Esophagus (tissue), 2 donors: ENCODE measurements around the gene LNP1. TPM values are rescaled to one million over a fixed set of nuclear protein-coding genes. Genes with fewer than 3 reads are reported as not detected.

Experiments used
- H3K27ac ChIP-seq, 2 donors: one replicate each; pipeline ENCODE4 v1.5.1; 2013; ENCODE audit warnings: low read depth in 2 of 2, mild to moderate bottlenecking in 2 of 2, inconsistent platforms in 1 of 2, low read length in 1 of 2, moderate library complexity in 1 of 2
- H3K27me3 ChIP-seq, 2 donors: one replicate each; pipeline ENCODE4 v1.6.1; 2013; ENCODE audit warnings: low read length in 2 of 2, control low read depth in 1 of 2, mild to moderate bottlenecking in 1 of 2; ENCODE audit not compliant: insufficient read depth in 2 of 2, control insufficient read depth in 1 of 2
- H3K36me3 ChIP-seq, 2 donors: one replicate each; pipeline ENCODE4 v1.6.1; 2013; ENCODE audit warnings: low read length in 1 of 2; ENCODE audit not compliant: control insufficient read depth in 2 of 2, insufficient read depth in 2 of 2
- H3K4me1 ChIP-seq, 2 donors: one replicate each; pipeline ENCODE4 v1.6.1; 2013; ENCODE audit warnings: low read length in 1 of 2; ENCODE audit not compliant: control insufficient read depth in 2 of 2, insufficient read depth in 2 of 2
- H3K4me3 ChIP-seq, 2 donors: one replicate each; pipeline ENCODE4 v1.5.1; 2013; ENCODE audit warnings: low read length in 2 of 2, mild to moderate bottlenecking in 2 of 2, low read depth in 1 of 2, moderate library complexity in 1 of 2
- H3K9me3 ChIP-seq, 2 donors: one replicate each; pipeline ENCODE4 v1.6.1; 2013; ENCODE audit warnings: mild to moderate bottlenecking in 2 of 2, low read depth in 1 of 2, low read length in 1 of 2, moderate library complexity in 1 of 2; ENCODE audit not compliant: control insufficient read depth in 2 of 2, insufficient read depth in 1 of 2
- WGBS, 2 donors: extraction: QIAGEN DNeasy Blood & Tissue Kit; methylation state at CpG; one replicate each; pipeline ENCODE4 v1.1.7; 2013; 5-methylcytosine and 5-hydroxymethylcytosine counted together
- polyA plus RNA-seq, 2 donors: library from polyadenylated mRNA; stranded (reverse); fragments of 200-250 nt; gene quantifications; one replicate each; pipeline ENCODE4 v1.2.3, GENCODE V29; 2013
- donor health status: healthy with polysubstance abuse.
- donor health status: Bipolar disorder and iron deficiency.

LNP1 gene
- polyA plus RNA-seq, 2 donors, result 0.35 to 0.41 TPM

DNA sequence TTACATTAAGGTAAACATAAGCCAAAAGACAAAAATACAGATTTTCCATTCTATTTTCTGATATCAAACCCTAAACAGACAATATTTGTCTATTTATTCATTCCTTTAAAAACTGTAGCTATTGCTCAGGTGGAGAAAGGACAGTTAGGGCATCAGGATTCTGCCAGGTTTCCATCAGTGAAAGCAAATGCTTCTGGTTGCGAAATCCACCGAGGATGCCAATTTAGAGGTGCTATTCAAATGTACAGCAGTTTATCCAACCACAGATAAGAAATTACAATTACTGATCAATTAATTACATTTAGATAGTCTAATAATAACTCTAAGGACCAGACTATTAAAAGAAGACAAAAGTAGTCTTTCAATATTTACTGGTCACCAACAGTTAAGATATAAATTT lies 4.4 kb upstream of the LNP1 start:
- no peak overlapping the region for H3K27ac ChIP-seq
- H3K36me3 ChIP-seq, result no peaks in the 10 kb centered on the region
- H3K4me1 ChIP-seq, result peaks cover 2 to 3% of the 10 kb centered on the region in 2 donors
- H3K4me3 ChIP-seq, result no peak overlapping the region
- H3K9me3 ChIP-seq, result no peaks in the 10 kb centered on the region
- H3K27me3 ChIP-seq, result no peaks in the 10 kb centered on the region
- WGBS, 2 donors, result 63 to 67% methylated on average over 2 of the region's 2 CpGs

DNA sequence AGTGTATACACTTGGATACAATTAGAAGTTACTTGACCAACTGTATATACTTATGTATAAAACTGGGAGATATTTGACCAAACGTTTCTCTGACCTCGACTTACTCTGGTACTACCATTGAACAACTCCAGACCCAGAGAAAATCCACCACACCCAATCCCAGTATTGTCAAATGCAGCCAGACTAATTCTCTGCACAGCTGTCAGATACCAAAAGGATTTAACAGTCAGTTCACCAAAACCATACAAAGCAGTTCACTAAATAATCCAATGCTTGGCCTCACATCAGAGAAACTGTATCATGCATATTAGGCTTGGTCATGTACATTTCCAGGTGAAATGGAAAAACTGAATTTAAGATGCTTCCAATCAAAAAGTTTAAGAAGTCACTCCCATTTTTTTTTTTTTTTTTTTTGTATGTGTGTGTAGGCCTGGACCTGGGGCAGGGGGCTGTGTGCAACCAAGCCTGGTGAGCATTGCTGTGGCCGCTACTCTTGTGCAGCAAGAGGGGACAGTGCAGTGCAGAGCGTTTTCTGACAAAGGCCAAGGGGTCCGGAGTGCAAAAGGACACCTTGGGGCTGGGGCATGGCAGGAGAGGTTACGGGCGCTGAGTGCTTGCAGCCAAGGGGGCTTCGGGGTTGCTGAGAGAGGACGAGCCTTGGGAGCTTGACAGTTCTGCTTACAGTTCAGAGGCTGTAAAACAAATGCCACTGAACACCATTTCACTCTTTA lies 1.8 kb upstream of the LNP1 start:
- Histone ChIP-seq H3K27ac (no peak overlapping the region), H3K27me3 (no peaks in the 10 kb centered on the region), H3K4me3 (peak overlapping the region; percentile 90 to 92), H3K9me3 (no peaks in the 10 kb centered on the region), H3K4me1 (peaks cover 2 to 3% of the 10 kb centered on the region in 2 donors), H3K36me3 (no peaks in the 10 kb centered on the region)
- 26 to 40% methylated on average over 9 of the region's 9 CpGs for WGBS, 2 donors

GRCh38 chr3:100400419-100400779 lies 940 bp upstream of the LNP1 start:
- no peaks in the 10 kb centered on the region for H3K36me3 ChIP-seq
- H3K27ac ChIP-seq, result peak overlapping the region; percentile 92 to 98
- H3K4me3 ChIP-seq, result peak overlapping the region; percentile 90 to 92
- 0% methylated on average over 21 to 22 of the region's 22 CpGs for WGBS, 2 donors
- H3K9me3 ChIP-seq, result no peaks in the 10 kb centered on the region
- H3K27me3 ChIP-seq, result no peaks in the 10 kb centered on the region
- H3K4me1 ChIP-seq, result peaks cover 2 to 3% of the 10 kb centered on the region in 2 donors

DNA sequence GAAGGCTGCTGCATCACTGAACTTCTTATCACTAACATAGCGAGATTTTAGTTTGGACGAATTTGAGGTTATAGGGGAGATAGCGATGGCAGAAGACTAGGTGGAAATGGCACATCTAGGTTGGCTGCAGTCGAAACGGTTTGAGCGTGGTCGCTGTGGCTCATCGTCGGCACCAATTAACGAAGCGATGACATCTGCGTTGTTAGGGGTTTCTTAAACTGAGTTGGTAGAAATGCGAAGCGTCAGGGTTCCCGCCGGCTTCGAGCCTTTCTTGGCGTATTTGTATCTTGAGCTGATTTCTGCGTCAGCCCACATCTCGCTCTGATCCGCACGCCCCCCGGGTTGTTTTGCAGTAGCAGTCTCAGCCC lies 319 bp downstream of the LNP1 start:
- no peaks in the 10 kb centered on the region for H3K27me3 ChIP-seq
- peak overlapping the region; percentile 90 to 92 for H3K4me3 ChIP-seq
- no peaks in the 10 kb centered on the region for H3K9me3 ChIP-seq
- no peaks in the 10 kb centered on the region for H3K36me3 ChIP-seq
- WGBS, 2 donors, result 1% methylated on average over 23 of the region's 23 CpGs
- H3K27ac ChIP-seq, result peak overlapping the region; percentile 92 to 98
- H3K4me1 ChIP-seq, result peaks cover 2 to 3% of the 10 kb centered on the region in 2 donors

DNA sequence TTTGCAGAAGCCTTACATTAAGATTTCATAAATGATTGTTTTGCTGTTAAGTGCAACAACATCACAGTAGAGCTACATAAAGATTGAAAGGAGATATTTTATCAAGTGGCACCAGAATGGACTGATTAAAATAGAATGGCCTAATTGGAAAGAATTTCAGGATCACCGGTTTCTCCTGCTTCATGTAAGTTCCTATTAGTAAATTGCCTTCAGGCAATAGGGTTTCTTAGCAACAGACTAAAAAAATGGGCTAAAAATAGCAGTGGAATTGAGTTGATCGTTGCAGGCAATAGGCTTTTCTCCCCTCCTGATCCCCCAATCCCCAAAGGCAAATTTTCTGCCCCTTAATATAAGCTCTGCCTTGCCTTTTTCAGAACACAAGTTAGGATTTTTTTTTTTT lies 917 bp downstream of the LNP1 start:
- Histone ChIP-seq H3K4me3 (peak overlapping the region in 1 of 2 donors; percentile 90), H3K27me3 (no peaks in the 10 kb centered on the region), H3K27ac (no peak overlapping the region), H3K36me3 (no peaks in the 10 kb centered on the region), H3K4me1 (peaks cover 2 to 3% of the 10 kb centered on the region in 2 donors), H3K9me3 (no peaks in the 10 kb centered on the region)
- 0 to 4% methylated on average over 2 of the region's 2 CpGs for WGBS, 2 donors

DNA sequence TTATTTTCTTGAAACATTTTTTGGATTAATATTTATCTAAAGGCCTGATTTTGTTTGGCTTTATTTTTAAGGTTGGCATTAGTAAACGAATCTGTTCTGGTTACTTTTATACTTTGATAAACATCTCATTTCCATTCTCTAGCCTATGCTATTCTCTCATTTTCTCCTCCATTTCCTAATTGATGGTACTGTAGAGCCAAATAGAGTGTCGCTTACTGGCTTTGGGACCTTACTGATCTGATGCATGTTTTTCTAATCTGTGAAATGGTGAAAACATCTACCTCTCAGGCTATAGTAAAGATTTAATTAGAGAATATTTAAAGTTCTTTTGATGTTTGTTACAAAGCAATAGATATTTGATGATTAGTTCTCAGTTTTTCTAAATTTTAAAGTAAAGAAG lies 1.6 kb downstream of the LNP1 start:
- H3K36me3 ChIP-seq, result no peaks in the 10 kb centered on the region
- peaks cover 2 to 3% of the 10 kb centered on the region in 2 donors for H3K4me1 ChIP-seq
- no peak overlapping the region for H3K27ac ChIP-seq
- no peak overlapping the region for H3K4me3 ChIP-seq
- H3K27me3 ChIP-seq, result no peaks in the 10 kb centered on the region
- WGBS, 2 donors, result 44 to 47% methylated on average over 2 of the region's 2 CpGs
- no peaks in the 10 kb centered on the region for H3K9me3 ChIP-seq

DNA sequence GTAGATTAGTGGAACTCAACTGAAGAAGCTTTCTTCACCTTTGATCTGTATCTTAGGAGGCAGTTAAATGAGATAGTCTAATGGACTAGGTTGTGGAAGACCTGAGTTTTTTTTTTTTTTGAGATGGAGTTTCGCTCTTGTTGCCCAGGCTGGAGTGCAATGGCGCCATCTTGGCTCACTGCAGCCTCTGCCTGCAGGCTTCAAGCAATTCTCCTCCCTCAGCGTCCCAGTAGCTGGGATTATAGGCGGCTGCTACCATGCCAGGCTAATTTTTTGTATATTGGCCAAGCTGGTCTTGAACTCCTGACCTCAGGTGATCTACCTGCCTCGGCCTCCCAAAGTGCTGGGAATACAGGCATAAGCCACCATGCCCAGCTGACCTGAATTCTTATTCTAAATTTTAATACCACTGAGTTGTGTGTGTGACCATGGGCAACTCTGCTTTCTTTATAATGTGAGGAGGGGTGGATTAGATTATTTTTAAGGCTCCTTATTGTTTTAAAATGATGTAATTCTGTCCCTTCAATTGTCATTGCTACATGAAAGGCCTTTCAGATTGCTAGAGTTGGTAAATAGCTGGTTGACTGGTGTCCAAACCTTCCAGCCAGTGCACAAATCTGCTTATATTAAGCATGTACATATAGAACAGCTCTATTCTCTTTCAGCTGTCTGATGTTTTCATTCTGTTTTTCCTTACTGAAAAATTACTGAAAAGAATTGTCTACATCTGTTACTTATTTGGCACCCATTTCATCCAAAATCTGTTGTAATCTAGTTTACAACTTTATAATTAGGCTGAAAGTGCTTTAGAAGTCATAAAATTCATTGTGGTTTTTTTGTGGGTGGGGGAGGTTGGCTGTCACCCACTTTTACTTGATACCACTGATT lies 2.3 kb downstream of the LNP1 start:
- peaks cover 2 to 3% of the 10 kb centered on the region in 2 donors for H3K4me1 ChIP-seq
- WGBS, 2 donors, result 64 to 69% methylated on average over 5 of the region's 5 CpGs
- H3K27ac ChIP-seq, result no peak overlapping the region
- H3K9me3 ChIP-seq, result no peaks in the 10 kb centered on the region
- H3K27me3 ChIP-seq, result no peaks in the 10 kb centered on the region
- no peak overlapping the region for H3K4me3 ChIP-seq
- no peaks in the 10 kb centered on the region for H3K36me3 ChIP-seq

- no peaks in the 10 kb centered on the region for H3K36me3 ChIP-seq
- H3K4me3 ChIP-seq, result no peak overlapping the region
- no peaks in the 10 kb centered on the region for H3K27me3 ChIP-seq
- no peak overlapping the region for H3K27ac ChIP-seq
- WGBS, 2 donors, result 96% methylated on average over 1 of the region's 1 CpG
- no peaks in the 10 kb centered on the region for H3K9me3 ChIP-seq
- peaks cover 2 to 3% of the 10 kb centered on the region in 2 donors for H3K4me1 ChIP-seq
These were observed 2.9 kb downstream of the LNP1 start for GRCh38 chr3:100404250-100404548.

- no peaks in the 10 kb centered on the region for H3K4me1 ChIP-seq
- no peaks in the 10 kb centered on the region for H3K9me3 ChIP-seq
- H3K27ac ChIP-seq, result no peak overlapping the region
- WGBS, 2 donors, result 75 to 89% methylated on average over 2 of the region's 2 CpGs
- no peaks in the 10 kb centered on the region for H3K36me3 ChIP-seq
- no peaks in the 10 kb centered on the region for H3K27me3 ChIP-seq
- no peak overlapping the region for H3K4me3 ChIP-seq
These were observed 5.8 kb downstream of the LNP1 start for GRCh38 chr3:100407164-100407563.
